HCT116 (cell line): ENCODE data around the gene DPP6. TPM values are rescaled to one million over a fixed set of nuclear protein-coding genes. Genes with fewer than 3 reads are reported as not detected.

Source experiments
- ATAC-seq: fragments of 200-7000 bp; cut with Tn5 transposase; 2 replicates; pipeline ENCODE4 v1.9.1; 2020; ENCODE audit warnings: mild to moderate bottlenecking, moderate library complexity
- BruUV-seq: library from RNA; stranded (reverse); fragments of 400-500 nt; replicated peaks from 2 replicates; lab custom pipeline; 2021; lab: Mats Ljungman, UMichigan
- CTCF ChIA-PET: fragments of 300-600 bp; sonication (Branson Sonifier 250); formaldehyde crosslinking; loops from one replicate; lab custom pipeline; 2021; ENCODE audit warnings: antibody characterized with exemption; lab: Charles Lee
- POLR2A ChIA-PET: fragments of 300-600, 350-600 bp; sonication (Branson Sonifier 250); formaldehyde crosslinking; loops from one replicate; lab custom pipeline; 2021; ENCODE audit warnings: antibody characterized with exemption; lab: Charles Lee
- RAD21 ChIA-PET, 2 experiments: fragments of 300-600 bp; sonication (Branson Sonifier 250); formaldehyde crosslinking; loops; one replicate each; lab custom pipeline; 2023; ENCODE audit warnings: low total read pairs in 2 of 2; ENCODE audit not compliant: uncharacterized antibody in 2 of 2, unreplicated experiment in 2 of 2, low non-redundant PET in 1 of 2; lab: Charles Lee
- DNase-seq: peaks from one replicate; pipeline ENCODE4 v3.0.0-alpha.2; 2010; ENCODE audit warnings: low read depth, low spot score
- H2AFZ ChIP-seq: fragments of 200-600 bp; shearing (Covaris generic), sonication (generic); 2 replicates; pipeline ENCODE4 v1.6.1; 2017; ENCODE audit warnings: low read depth, mixed run types, mixed read lengths, antibody characterized with exemption, low read length; ENCODE audit not compliant: poor library complexity, severe bottlenecking
- H3K27ac ChIP-seq: 2 replicates; pipeline ENCODE4 v1.5.1; 2012; ENCODE audit warnings: low read depth, low read length
- H3K27me3 ChIP-seq: fragments of 200-600 bp; sonication (generic); 2 replicates; pipeline ENCODE4 v1.6.1; 2016; ENCODE audit warnings: mixed run types, low read length, mixed read lengths; ENCODE audit not compliant: insufficient read depth
- H3K36me3 ChIP-seq, 2 experiments: fragments of 200-500 bp in 1 of 2; fragments of 200-600 bp in 1 of 2; sonication (Bioruptor generic) in 1 of 2; sonication (generic) in 1 of 2; 2 replicates each; pipeline versions ENCODE4 v1.5.1 to v1.6.1; 2014 to 2016; ENCODE audit warnings: low read length in 2 of 2, inconsistent platforms in 1 of 2, mixed read lengths in 1 of 2, mixed run types in 1 of 2; ENCODE audit not compliant: insufficient read depth in 2 of 2, control insufficient read depth in 1 of 2
- H3K4me1 ChIP-seq, 2 experiments: fragments of 200-600 bp in 1 of 2; sonication (generic) in 1 of 2; 2 replicates each; pipeline versions ENCODE4 v1.5.1 to v1.6.1; 2012 to 2017; ENCODE audit warnings: low read length in 2 of 2, inconsistent platforms in 1 of 2, mild to moderate bottlenecking in 1 of 2, mixed read lengths in 1 of 2, mixed run types in 1 of 2, moderate library complexity in 1 of 2; ENCODE audit not compliant: insufficient read depth in 2 of 2, control insufficient read depth in 1 of 2
- H3K4me2 ChIP-seq: fragments of 200-600 bp; sonication (generic); 2 replicates; pipeline ENCODE4 v1.6.1; 2017; ENCODE audit warnings: mixed run types, low read length, mixed read lengths
- H3K4me3 ChIP-seq, 2 experiments: fragments of 200-600 bp in 1 of 2; sonication (generic) in 1 of 2; replicated peaks in 1 of 2; 2 replicates each; pipeline ENCODE4 v1.5.1; 2011 to 2016; ENCODE audit warnings: low read length in 2 of 2, control low read depth in 1 of 2, low read depth in 1 of 2, mild to moderate bottlenecking in 1 of 2, mixed read lengths in 1 of 2, mixed run types in 1 of 2
- H3K79me2 ChIP-seq: fragments of 200-600 bp; sonication (generic); 2 replicates; pipeline ENCODE4 v1.6.1; 2017; ENCODE audit warnings: mild to moderate bottlenecking, mixed run types, low read length, moderate library complexity, mixed read lengths; ENCODE audit not compliant: insufficient read depth
- H3K9ac ChIP-seq: fragments of 200-600 bp; sonication (generic); 2 replicates; pipeline ENCODE4 v1.6.1; 2016; ENCODE audit warnings: low read length, mixed read lengths
- H3K9me2 ChIP-seq: fragments of 200-600 bp; sonication (generic), shearing (Covaris generic); 2 replicates; pipeline ENCODE4 v1.6.1; 2017; ENCODE audit warnings: mixed run types, mild to moderate bottlenecking, moderate library complexity; ENCODE audit not compliant: insufficient read depth
- H3K9me3 ChIP-seq, 2 experiments: fragments of 200-500 bp in 1 of 2; fragments of 200-600 bp in 1 of 2; sonication (Bioruptor generic) in 1 of 2; sonication (generic) in 1 of 2; 2 replicates each; pipeline ENCODE4 v1.6.1; 2014 to 2017; ENCODE audit warnings: low read length in 2 of 2, mixed read lengths in 2 of 2, inconsistent platforms in 1 of 2, low read depth in 1 of 2, mild to moderate bottlenecking in 1 of 2, mixed run types in 1 of 2, moderate library complexity in 1 of 2; ENCODE audit not compliant: control insufficient read depth in 1 of 2, insufficient read depth in 1 of 2
- H4K20me1 ChIP-seq: fragments of 200-600 bp; sonication (generic), shearing (Covaris generic); 2 replicates; pipeline ENCODE4 v1.6.1; 2017; ENCODE audit warnings: mixed run types, mild to moderate bottlenecking, moderate library complexity; ENCODE audit not compliant: insufficient read depth
- CBX3 ChIP-seq: IDR thresholded peaks from 2 replicates; pipeline ENCODE4 v1.6.1; 2012; ENCODE audit warnings: low read depth
- CEBPB ChIP-seq: IDR thresholded peaks from 2 replicates; pipeline ENCODE4 v1.6.1; 2012; ENCODE audit warnings: low read depth
- CTCF ChIP-seq, 3 experiments: fragments of 200-600 bp in 1 of 3; sonication (generic) in 1 of 3; IDR thresholded peaks in 2 of 3; conservative IDR thresholded peaks in 1 of 3; 2 replicates each; pipeline ENCODE4 v1.5.1; 2012 to 2017; ENCODE audit warnings: low read depth in 2 of 3, low read length in 2 of 3, antibody characterized with exemption in 1 of 3, borderline replicate concordance in 1 of 3, control low read depth in 1 of 3, mild to moderate bottlenecking in 1 of 3, mixed read lengths in 1 of 3, mixed run types in 1 of 3, moderate library complexity in 1 of 3; ENCODE audit not compliant: insufficient read depth in 1 of 3
- ELF1 ChIP-seq: IDR thresholded peaks from 2 replicates; pipeline ENCODE4 v1.6.1; 2012; ENCODE audit warnings: low read depth, borderline replicate concordance
- EZH2phosphoT487 ChIP-seq: fragments of 200-600 bp; IDR thresholded peaks from 2 replicates; pipeline ENCODE4 v1.6.1; 2018; ENCODE audit warnings: antibody characterized with exemption, borderline replicate concordance
- SIN3A ChIP-seq: IDR thresholded peaks from 2 replicates; pipeline ENCODE4 v1.6.1; 2012; ENCODE audit warnings: low read depth
- SP1 ChIP-seq: IDR thresholded peaks from 2 replicates; pipeline ENCODE4 v1.6.1; 2012; ENCODE audit warnings: low read depth
- SRF ChIP-seq: IDR thresholded peaks from 2 replicates; pipeline ENCODE4 v1.6.1; 2012; ENCODE audit warnings: low read depth
- YY1 ChIP-seq: IDR thresholded peaks from 2 replicates; pipeline ENCODE4 v1.6.1; 2011; ENCODE audit warnings: low read length, low read depth, moderate library complexity, mild to moderate bottlenecking; ENCODE audit not compliant: insufficient replicate concordance; ENCODE audit errors: extremely low read depth
- ZFX ChIP-seq: fragments of 450-650 bp; IDR thresholded peaks from 2 replicates; pipeline ENCODE4 v1.6.1; 2017
- ZNF274 ChIP-seq: fragments of 200-500 bp; sonication (Bioruptor generic); IDR thresholded peaks from 2 replicates; pipeline ENCODE4 v1.6.1; 2014; ENCODE audit warnings: mild to moderate bottlenecking, low read depth, low read length, inconsistent platforms
- intact Hi-C: fragments of 100-400 bp; cut with micrococcal nuclease; formaldehyde crosslinking; loops from 2 replicates; pipeline ENCODE4 v1.10.0; 2022
- total RNA-seq: library from RNA; stranded (reverse); gene quantifications from one replicate; pipeline ENCODE4 v1.2.1, GENCODE V29; 2021; ENCODE audit not compliant: unreplicated experiment

DPP6 gene
- total RNA-seq, 1 experiment from 2014 or later: not detected

- TF ChIP-seq SP1: no peak
Observed at GRCh38 chr7:154898973-154899855, 847.0 kb downstream of the DPP6 start (continued).

- H3K79me2 ChIP-seq: no peaks in the 10 kb centered on the region
- no peak overlapping the region for H3K4me3 ChIP-seq
- intact Hi-C loops: no loop called here
- no peak for TF ChIP-seq ZFX
- no peak for TF ChIP-seq ZNF274
- TF ChIP-seq CBX3: no peak
- TF ChIP-seq SIN3A: no peak
- no peak for TF ChIP-seq ELF1
- TF ChIP-seq CTCF (IDR thresholded peaks at IDR 0.05 in 2 of 3, conservative IDR thresholded peaks at IDR 0.05 in 1 of 3; ENCODE audit: borderline replicate concordance in 1 of 3, insufficient read depth in 1 of 3, low read depth in 2 of 3, low read length in 2 of 3): no peak
- no peak for TF ChIP-seq YY1
- no peak for TF ChIP-seq EZH2phosphoT487
- TF ChIP-seq CEBPB: no peak
- no peak for TF ChIP-seq SRF
- no peaks in the 10 kb centered on the region for H4K20me1 ChIP-seq
- H3K9me2 ChIP-seq: no peaks in the 10 kb centered on the region
- no peak for ATAC-seq
- H3K4me2 ChIP-seq: no peak overlapping the region
- H3K27ac ChIP-seq: no peak overlapping the region
- no peaks in the 10 kb centered on the region for H3K9me3 ChIP-seq
- no peaks in the 10 kb centered on the region for H3K36me3 ChIP-seq
- H3K9ac ChIP-seq: no peak overlapping the region
- RAD21 ChIA-PET: no interaction called here
- 0 out of 2 replicates have a peak, but pooled peaks cover 4% of the 10 kb centered on the region for H3K27me3 ChIP-seq
- CTCF ChIA-PET: no interaction called here
- no peaks in the 10 kb centered on the region for H3K4me1 ChIP-seq
- BruUV-seq: no TSS peak
- POLR2A ChIA-PET: no interaction called here
- no peak overlapping the region for H2AFZ ChIP-seq
- DNase-seq: no peak
Observed at GRCh38 chr7:154899862-154900261, 847.7 kb downstream of the DPP6 start.
